Ovary (tissue), 9 donors: ENCODE results near the gene FERMT2. TPM values are rescaled to one million over a fixed set of nuclear protein-coding genes. Genes with fewer than 3 reads are reported as not detected.
"Not testable (repeated sequence)": the region's sequence is repeated elsewhere in the genome, so short reads cannot be mapped to it uniquely, and the experiment has no call there.

Experiments used
- DNase-seq, 5 donors: peaks; one replicate each; pipeline ENCODE4 v3.0.0-alpha.2; 2019 to 2020
- H3K27ac ChIP-seq, 2 donors: fragments of 200-600 bp; one replicate each; pipeline versions ENCODE4 v1.5.1 to v1.8.0; 2019 to 2022
- H3K27me3 ChIP-seq: fragments of 200-600 bp; one replicate; pipeline ENCODE4 v1.8.0; 2022
- H3K36me3 ChIP-seq: fragments of 200-600 bp; sonication (generic); one replicate; pipeline ENCODE4 v1.5.1; 2019
- H3K4me1 ChIP-seq: one replicate; pipeline ENCODE4 v1.8.1; 2013; ENCODE audit warnings: mild to moderate bottlenecking, moderate library complexity; ENCODE audit not compliant: insufficient read depth
- H3K4me3 ChIP-seq: fragments of 200-600 bp; sonication (generic); one replicate; pipeline ENCODE4 v1.5.1; 2017
- H3K9me3 ChIP-seq, 2 donors: fragments of 200-600 bp in 1 of 2; sonication (generic) in 1 of 2; one replicate each; pipeline versions ENCODE4 v1.5.1 to v1.8.1; 2013 to 2019; ENCODE audit warnings: mild to moderate bottlenecking in 1 of 2, moderate library complexity in 1 of 2
- CTCF ChIP-seq, 3 donors: fragments of 450-650 bp in 2 of 3; fragments of 200-600 bp in 1 of 3; IDR thresholded peaks; one replicate each; pipeline versions ENCODE4 v1.5.1 to v1.8.0; 2016 to 2022; ENCODE audit warnings: antibody characterized with exemption in 3 of 3, mild to moderate bottlenecking in 1 of 3
- EP300 ChIP-seq: sonication (generic); formaldehyde crosslinking; IDR thresholded peaks from one replicate; pipeline ENCODE4 v1.6.1; 2017; ENCODE audit warnings: antibody characterized with exemption
- POLR2A ChIP-seq: fragments of 450-650 bp; IDR thresholded peaks from one replicate; pipeline ENCODE4 v1.6.1; 2017; ENCODE audit warnings: antibody characterized with exemption, mild to moderate bottlenecking, moderate library complexity
- WGBS, 3 donors: extraction: QIAGEN DNeasy Blood & Tissue Kit in 1 of 3; methylation state at CpG; one replicate each; pipeline versions ENCODE4 v1.1.5 to v1.1.7; 2013 to 2017; 5-methylcytosine and 5-hydroxymethylcytosine counted together
- intact Hi-C, 4 donors: fragments of 100-400 bp; cut with DNase I; formaldehyde crosslinking; loops; one replicate each; pipeline versions ENCODE4 v1.11.0 to v1.15.1; 2022 to 2023
- polyA plus RNA-seq, 2 donors: library from polyadenylated mRNA; stranded (reverse); fragments of 200-250 nt in 1 of 2; fragments of 350-450 nt in 1 of 2; fragmentation: Illumina TruSeq in 1 of 2; extraction: RNeasy Lipid Tissue Mini Kit (QIAGEN cat#74804) in 1 of 2; gene quantifications; one replicate each; pipeline ENCODE4 v1.2.3, GENCODE V29; 2013 to 2014
- total RNA-seq, 7 donors: library from RNA; depleted of rRNA in 2 of 7; stranded (reverse); fragments of >200 nt in 2 of 7; fragmentation: NEBNext Ultra II Directional in 3 of 7; extraction: Animal tissue kit (Norgen Biotek cat#: 25700) in 3 of 7; gene quantifications; one replicate each; pipeline versions ENCODE4 v1.1.0 to v1.2.4, GENCODE V29; 2016 to 2023
- donor health status: DM: no; HTN: no; CAD: no; lungs with moderate emphysema.
- donor health status: DM: no; HTN: no; CAD: no.
- donor health status: Bipolar disorder and iron deficiency.
- donor health status: DM: yes; HTN: yes; CAD: no.
- donor health status: DM: no; HTN: no; CAD: no.
- donor health status: DM: yes; HTN: yes; CAD: no.

FERMT2 gene
- total and polyA plus RNA-seq, 9 donors, result 64.3 to 138 (median 98.4) TPM

- no peak overlapping the region for H3K4me3 ChIP-seq
- H3K9me3 ChIP-seq, result no peaks in the 10 kb centered on the region
- no peaks in the 10 kb centered on the region for H3K27me3 ChIP-seq
- H3K36me3 ChIP-seq, result no peaks in the 10 kb centered on the region
- intact Hi-C loops, result no loop called here
- WGBS, 3 donors, result 61 to 75% (median 73%) methylated on average over 4 of the region's 4 CpGs
- no peak overlapping the region for H3K27ac ChIP-seq
- TF ChIP-seq CTCF (IDR thresholded peaks at IDR 0.05) (no peak), EP300 (no peak), POLR2A (no peak)
- no peak for DNase-seq
- H3K4me1 ChIP-seq, result peaks cover 23% of the 10 kb centered on the region
Measured at GRCh38 chr14:52922656-52923055, 28.2 kb downstream of the FERMT2 start.

- H3K4me1 ChIP-seq, result peaks cover 20% of the 10 kb centered on the region
Measured at GRCh38 chr14:52922059-52922458, 28.8 kb downstream of the FERMT2 start.

GRCh38 chr14:52920411-52920810 is 30.4 kb downstream of the FERMT2 start:
- WGBS, 3 donors, result 68 to 83% (median 75%) methylated on average over 5 of the region's 5 CpGs
- H3K27ac ChIP-seq, H3K9me3 ChIP-seq, H3K4me3 ChIP-seq, intact Hi-C loops, DNase-seq, H3K27me3 ChIP-seq, H3K36me3 ChIP-seq: not testable (repeated sequence)
- peaks cover 11% of the 10 kb centered on the region for H3K4me1 ChIP-seq

More at GRCh38 chr14:52922059-52922458, 28.8 kb downstream of the FERMT2 start:
- H3K36me3 ChIP-seq, result no peaks in the 10 kb centered on the region
- H3K27ac ChIP-seq, result no peak overlapping the region
- H3K27me3 ChIP-seq, result no peaks in the 10 kb centered on the region
- no peak for TF ChIP-seq POLR2A
- no peak for TF ChIP-seq CTCF (IDR thresholded peaks at IDR 0.05)
- no peak for TF ChIP-seq EP300
- intact Hi-C loops, result no loop called here
- no peaks in the 10 kb centered on the region for H3K9me3 ChIP-seq
- no peak for DNase-seq
- H3K4me3 ChIP-seq, result no peak overlapping the region

DNA sequence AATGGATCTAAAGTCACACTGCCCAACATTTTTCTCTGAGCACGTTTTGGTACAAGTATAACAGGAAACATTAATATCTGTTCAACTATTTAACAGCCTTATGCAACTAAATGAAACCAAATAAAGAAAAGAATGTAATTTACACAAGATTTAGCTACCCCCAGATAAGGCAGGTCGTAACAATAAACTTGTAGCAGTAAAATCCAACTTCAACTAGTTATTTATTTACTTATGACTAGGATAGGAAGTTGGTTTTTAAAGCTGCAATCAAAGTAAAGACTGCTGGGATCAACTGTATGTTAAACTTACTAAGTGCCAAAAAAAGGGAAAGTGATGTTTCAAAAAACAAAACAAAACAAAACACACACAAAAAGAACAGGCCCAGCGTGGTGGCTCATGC is 30.9 kb downstream of the FERMT2 start:
- WGBS, 3 donors, result 4 to 21% (median 6%) methylated on average over 3 of the region's 3 CpGs
- Histone ChIP-seq H3K4me1 (peaks cover 9% of the 10 kb centered on the region), H3K9me3 (no peaks in the 10 kb centered on the region), H3K27me3 (no peaks in the 10 kb centered on the region), H3K36me3 (no peaks in the 10 kb centered on the region), H3K4me3 (no peak overlapping the region), H3K27ac (no peak overlapping the region)
- no peak for DNase-seq
- intact Hi-C loops, result no loop called here
- TF ChIP-seq CTCF (IDR thresholded peaks at IDR 0.05) (no peak), EP300 (no peak)

DNA sequence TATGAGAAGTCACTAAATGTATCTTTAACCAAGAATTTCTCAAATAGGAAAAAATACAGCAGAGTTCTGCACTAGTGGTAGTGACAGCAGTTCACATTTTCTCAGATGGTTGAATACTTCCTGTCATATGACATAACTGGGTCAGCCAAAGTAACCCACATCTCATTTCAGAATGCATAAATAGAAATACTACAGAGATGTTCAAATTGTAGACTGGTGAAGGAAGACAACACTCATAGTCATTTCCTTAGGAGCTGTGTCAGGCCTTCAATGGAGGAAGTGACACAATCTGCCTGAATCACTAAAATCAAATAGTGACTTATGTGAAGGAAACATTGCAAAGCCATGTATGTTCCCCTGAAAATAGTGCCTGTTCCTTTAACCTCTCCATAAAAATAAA is 32.4 kb downstream of the FERMT2 start:
- H3K4me1 ChIP-seq, result peaks cover 5% of the 10 kb centered on the region
- H3K4me3 ChIP-seq, result no peak overlapping the region
- no peaks in the 10 kb centered on the region for H3K9me3 ChIP-seq
- H3K36me3 ChIP-seq, result no peaks in the 10 kb centered on the region
- H3K27me3 ChIP-seq, result no peaks in the 10 kb centered on the region
- H3K27ac ChIP-seq, result peak overlapping the region in 1 of 2 donors; percentile 12
- no peak for DNase-seq
- TF ChIP-seq EP300 (no peak), CTCF (IDR thresholded peaks at IDR 0.05) (no peak), POLR2A (no peak)
- intact Hi-C loops, result no loop called here
